CD4-positive, alpha-beta T cell treated with Interleukin-1 beta for 1 hour (primary cell): ENCODE results near the gene NAPG.
"Not testable (repeated sequence)": the region's sequence is repeated elsewhere in the genome, so short reads cannot be mapped to it uniquely, and the experiment has no call there.

ENCODE experiments used
- DNase-seq, 2 donors: peaks; one replicate each; pipeline ENCODE4 v3.0.0-alpha.2; 2020 to 2022

NAPG gene

GRCh38 chr18:10525697-10526560 is at the start of gene NAPG:
NAPG (plus strand) TSS chr18:10526027; CDS start chr18:10526103, 76 bp downstream.
- DNase-seq: peak; percentile 93 to 95

GRCh38 chr18:10476338-10476791 is 49.5 kb upstream of the NAPG start:
- no peak for DNase-seq

- no peak for DNase-seq
Observed at GRCh38 chr18:10477121-10477862, 48.5 kb upstream of the NAPG start.

- no peak for DNase-seq
Observed at GRCh38 chr18:10477863-10478260, 48.0 kb upstream of the NAPG start.

GRCh38 chr18:10481831-10482230 is 44.0 kb upstream of the NAPG start:
- DNase-seq: no peak

GRCh38 chr18:10482363-10482984 is 43.4 kb upstream of the NAPG start:
- DNase-seq: no peak

DNA sequence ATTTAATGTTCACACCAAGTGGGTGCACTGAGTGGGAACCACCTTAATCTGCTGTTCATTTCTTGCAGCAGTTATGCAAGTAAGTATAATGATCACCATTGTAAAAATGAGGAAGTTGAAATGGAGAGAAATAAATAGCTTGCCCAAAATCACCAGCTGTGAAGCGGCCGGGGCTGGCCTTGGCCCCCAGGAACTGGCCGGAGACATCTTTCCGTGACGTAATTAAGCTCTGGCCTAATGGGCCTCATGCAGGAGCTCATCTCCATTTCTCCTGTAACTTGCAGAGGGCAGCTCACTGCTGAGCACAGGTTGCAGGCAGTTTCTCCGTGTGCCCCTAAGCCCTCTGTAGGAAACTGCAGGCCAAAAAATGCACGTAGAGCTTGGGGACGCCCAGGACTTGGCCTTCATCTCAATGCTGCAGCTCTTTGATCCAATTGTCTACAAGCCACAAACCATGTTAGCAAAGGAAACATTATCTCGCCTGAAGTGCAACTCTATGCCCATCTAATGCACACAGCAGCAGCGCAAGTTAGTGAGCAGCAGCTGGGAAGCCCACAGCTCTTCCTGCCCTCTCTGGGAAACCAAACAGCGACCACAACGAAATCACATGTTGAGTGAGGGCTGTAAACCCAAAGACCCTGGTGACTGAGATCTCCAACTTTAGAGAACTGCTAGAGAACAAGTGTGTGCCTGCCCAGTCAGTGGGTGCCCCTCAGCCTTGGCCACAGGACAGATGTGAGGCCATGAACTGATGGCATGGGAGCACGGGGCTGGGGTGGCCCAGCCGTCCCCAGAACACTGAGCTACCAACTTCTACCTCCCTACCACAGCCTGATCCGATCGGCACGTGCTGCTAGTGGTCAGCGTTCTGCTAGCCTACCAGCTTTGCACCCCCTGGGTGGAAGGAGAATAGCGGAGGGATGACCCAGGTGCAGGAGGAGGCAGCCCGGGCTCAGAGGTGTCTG is 42.6 kb upstream of the NAPG start:
- DNase-seq: peak in 1 of 2 donors; percentile 32

GRCh38 chr18:10485475-10485874 is 40.4 kb upstream of the NAPG start:
- no peak for DNase-seq

- no peak for DNase-seq
Observed at GRCh38 chr18:10486362-10486761, 39.5 kb upstream of the NAPG start.

- DNase-seq: no peak
Observed at GRCh38 chr18:10487154-10487553, 38.7 kb upstream of the NAPG start.

- no peak for DNase-seq
Observed at GRCh38 chr18:10488017-10488416, 37.8 kb upstream of the NAPG start.

DNA sequence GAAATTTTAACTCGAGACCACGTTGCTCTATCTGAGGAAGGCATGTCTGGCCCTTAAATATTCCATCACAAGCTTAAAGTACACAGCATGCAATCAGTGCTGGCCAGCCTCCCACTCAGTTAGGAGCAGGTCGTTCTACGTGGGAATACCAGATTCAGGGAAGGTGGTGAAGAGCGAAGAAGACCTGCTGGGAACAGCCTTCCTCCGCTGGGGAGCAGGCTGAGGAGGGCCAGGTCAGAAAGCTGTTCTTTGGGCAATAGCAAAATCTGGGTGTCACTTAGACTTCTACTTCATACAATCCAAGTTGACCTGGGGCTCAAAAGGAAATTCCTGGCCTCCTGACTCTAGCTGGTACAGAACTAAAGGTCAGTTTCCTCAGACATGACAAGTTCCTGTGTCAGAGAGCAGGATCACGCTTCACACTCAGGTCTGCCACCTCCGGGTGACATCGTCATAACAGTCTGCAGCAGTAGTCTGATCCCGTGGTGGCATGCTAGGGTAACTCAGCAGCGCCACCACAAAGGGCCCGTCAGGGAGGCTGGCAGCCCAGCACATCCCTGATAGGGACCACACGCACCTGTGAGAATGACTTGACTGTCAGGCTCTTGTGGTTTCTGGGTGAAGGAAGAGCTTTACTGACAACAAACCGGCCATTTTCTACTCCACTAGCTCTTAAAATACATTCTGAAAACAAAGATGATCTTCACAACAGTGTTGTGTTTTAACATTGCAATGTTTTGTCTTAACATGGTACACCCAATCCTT is 35.2 kb upstream of the NAPG start:
- DNase-seq: peak; percentile 49 to 77

GRCh38 chr18:10495936-10496335 is 29.9 kb upstream of the NAPG start:
- DNase-seq: no peak

DNA sequence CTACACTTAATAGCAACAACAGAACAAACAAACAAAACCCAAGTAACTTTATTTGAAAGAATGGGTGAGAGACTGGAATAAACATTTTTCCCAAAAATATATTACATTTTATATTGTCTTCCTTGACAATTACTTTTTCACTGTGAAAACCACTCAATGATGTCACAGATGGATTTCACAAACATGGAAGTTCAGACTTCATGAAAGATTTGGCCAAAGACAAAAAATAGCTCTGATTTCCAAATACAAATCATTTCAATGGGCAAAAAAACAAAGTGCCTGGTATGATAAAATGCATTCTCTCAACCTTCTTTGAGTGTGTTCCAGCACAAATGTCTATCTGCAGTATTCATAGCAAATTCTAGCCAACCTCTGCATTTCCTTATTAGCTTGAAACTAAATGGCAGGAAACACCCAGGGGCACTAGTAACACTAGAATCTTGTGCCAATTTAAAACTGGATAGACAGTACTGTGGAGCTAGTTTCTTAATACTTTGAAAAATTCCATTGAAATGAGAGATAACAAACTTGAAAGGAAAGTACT is 28.5 kb upstream of the NAPG start:
- no peak for DNase-seq

DNA sequence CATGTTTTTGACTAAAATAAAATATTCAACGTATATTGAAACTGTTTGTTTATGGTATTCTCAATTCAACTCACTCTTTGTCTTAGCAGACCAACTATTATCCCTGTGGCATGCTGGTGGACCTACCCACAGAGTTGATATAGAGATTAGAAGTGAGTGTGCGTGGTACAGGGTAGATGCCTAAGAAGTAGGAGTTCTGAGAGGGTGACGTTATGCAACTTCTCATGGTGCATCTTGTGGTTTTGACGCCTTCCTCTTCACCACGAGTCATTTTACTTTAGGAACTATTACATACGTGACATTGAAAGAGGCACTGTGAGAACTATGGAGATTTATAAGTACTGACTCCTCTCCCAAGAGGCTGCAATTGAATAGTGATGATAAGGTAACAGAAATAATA is 26.6 kb upstream of the NAPG start:
- no peak for DNase-seq

- DNase-seq: no peak
Observed at GRCh38 chr18:10500038-10500437, 25.8 kb upstream of the NAPG start.

- DNase-seq: no peak
Observed at GRCh38 chr18:10504723-10505122, 21.1 kb upstream of the NAPG start.

GRCh38 chr18:10505892-10506291 is 19.9 kb upstream of the NAPG start:
- DNase-seq: not testable (repeated sequence)

GRCh38 chr18:10508591-10508990 is 17.2 kb upstream of the NAPG start:
- DNase-seq: no peak

- DNase-seq: no peak
Observed at GRCh38 chr18:10511236-10511635, 14.6 kb upstream of the NAPG start.

DNA sequence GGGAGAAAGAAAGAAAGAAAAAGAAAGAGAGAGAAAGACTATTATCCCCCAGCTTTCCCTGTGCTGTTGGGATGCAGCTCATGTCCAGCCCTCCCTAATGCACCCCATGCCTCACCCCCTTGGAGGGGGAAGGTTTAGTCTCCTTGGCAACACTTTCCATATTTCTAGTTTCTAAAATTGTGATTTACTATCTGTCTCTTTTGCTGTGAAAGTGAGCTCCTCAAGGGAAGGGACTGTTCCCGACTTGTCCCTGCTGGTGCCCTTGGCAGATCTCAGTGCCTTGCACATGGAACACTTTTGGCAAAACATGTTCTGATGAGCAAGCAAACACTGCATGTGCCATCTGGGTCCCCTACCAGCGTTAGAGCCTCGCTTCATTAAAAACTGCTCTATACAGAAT is 11.7 kb upstream of the NAPG start:
- DNase-seq: no peak
